ENCODE results near the gene ATP1A2.

The ATP1A2 gene

DNA sequence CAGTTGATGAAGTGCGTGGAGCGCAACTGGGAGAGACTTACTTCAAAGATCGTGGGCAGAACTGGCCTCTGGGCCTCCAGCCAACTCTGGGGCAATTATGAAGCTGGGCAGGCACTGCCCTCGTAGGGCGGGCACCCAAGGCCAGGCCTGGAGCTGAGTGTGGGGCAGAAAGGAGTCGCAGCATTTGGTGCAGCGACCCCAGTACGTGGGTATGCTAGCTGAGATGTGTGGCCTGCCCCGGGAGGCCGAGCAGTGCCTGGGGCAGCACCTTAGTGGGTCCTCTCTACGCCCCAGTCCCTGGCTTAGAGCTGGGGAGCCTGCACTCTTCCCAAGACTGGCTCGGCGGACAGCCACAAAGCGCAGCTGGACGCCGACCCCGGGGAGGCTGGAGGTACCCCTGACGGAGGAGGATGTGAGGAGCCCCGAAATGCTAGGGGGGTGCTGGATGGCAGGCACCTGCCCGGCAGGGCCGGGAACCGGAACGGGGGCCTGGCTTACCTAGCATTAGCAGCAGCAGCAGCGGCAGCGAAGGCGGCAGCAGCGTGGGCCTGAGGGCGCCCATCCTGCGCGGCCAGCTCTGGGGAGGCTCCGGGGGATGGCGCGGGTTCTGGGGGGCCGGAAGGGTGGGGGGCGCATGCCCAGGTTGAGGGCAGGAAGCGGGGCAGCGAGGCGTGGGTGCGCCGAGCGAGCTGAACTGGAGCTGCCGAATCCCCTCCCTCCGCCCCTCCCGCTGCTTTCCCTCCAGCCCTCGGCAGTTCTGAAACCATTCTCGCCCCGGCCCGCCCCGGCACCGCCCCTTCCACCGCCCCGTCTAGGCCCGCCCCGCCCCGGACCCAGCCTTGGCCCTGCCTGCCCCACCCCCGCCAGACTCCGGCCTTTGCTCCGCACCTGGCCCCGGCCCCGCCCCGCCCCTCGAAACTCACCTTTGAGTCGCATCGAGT, 17.4 kb upstream of the ATP1A2 start, which contains the start of gene IGSF8:
TSS of gene IGSF8 (minus strand) at position 709 of the 941 bp plus-strand sequence. CDS start at position 562, 147 bp downstream.
- H3K4me3 ChIP-seq (ENCODE audit: low read depth, low read length): peak within 1 kb of the TSS; percentile 63
- TF ChIP-seq, protein P1, sequence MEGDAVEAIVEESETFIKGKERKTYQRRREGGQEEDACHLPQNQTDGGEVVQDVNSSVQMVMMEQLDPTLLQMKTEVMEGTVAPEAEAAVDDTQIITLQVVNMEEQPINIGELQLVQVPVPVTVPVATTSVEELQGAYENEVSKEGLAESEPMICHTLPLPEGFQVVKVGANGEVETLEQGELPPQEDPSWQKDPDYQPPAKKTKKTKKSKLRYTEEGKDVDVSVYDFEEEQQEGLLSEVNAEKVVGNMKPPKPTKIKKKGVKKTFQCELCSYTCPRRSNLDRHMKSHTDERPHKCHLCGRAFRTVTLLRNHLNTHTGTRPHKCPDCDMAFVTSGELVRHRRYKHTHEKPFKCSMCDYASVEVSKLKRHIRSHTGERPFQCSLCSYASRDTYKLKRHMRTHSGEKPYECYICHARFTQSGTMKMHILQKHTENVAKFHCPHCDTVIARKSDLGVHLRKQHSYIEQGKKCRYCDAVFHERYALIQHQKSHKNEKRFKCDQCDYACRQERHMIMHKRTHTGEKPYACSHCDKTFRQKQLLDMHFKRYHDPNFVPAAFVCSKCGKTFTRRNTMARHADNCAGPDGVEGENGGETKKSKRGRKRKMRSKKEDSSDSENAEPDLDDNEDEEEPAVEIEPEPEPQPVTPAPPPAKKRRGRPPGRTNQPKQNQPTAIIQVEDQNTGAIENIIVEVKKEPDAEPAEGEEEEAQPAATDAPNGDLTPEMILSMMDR (IDR thresholded peaks at IDR 0.05; ENCODE audit: low read depth, low read length): no peak

DNA sequence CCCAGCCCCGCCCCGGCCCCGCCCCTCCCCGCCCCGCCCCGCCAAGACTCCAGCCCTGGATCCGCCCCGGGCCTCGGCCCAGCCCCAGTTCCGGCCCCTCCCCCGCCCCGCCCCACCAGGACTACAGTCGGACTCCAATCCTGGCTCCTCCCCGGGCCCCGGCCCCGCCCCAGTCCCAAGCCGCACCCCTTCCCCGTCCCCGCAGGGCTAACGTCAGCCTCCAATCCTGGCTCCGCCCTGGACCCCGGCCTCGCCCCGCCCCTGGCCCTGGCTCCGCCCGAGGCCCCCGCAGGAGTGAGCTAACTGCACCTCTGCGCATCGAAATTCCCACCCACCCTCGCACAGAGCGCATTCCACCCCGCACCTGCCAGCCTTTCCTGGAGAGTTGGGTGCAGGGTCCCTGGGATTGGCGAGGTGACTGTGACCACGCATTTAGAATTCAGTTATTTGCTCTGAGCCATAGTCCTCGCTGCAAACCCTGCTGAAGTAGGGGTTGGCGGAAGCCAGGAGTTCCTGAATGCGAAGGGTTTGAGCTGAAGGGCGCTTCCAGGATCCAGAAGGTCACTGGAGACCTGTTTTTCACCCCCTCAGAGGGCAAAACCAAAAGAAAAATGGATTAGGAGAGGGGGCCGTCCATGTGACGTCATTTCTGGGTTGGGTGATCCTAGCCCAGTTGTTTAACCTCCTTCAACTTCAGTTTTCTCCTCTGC, 16.6 kb upstream of the ATP1A2 start:
- TF ChIP-seq, protein P1 (IDR thresholded peaks at IDR 0.05; ENCODE audit: low read depth, low read length): no peak
- peak overlapping the region; percentile 61 for H3K4me3 ChIP-seq (ENCODE audit: low read depth, low read length)

DNA sequence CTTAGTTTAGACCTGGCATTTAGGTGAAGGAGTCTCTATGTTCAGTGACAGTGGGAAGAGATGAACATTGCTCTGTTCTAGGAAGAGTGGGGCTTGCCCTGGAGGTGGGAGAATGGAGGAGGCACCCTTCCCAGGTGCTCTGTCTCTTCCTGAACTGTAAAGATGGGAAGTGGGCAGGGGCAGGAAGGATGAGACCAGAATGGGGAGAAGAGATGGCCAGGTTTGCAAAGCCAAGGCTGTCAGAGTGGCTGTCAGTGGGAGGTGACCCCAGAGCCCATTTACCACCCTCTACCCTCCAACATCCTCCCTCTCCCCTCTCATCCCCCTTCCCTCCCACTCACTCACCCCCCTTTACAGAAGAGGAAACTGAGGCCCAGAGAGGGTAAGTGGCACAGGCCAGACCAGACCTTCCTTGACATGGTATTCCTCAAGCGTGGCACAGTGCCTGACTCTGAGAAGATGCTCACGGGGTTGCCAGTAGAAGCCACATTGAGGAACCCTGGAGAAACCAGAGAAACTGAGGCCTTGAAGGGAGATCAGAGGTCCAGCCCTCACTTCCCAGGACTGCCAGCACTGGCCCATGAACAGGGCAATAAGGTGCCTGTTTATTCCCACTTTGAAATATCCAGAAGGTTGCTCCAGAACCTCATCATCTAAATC, 15.7 kb upstream of the ATP1A2 start:
- H3K4me3 ChIP-seq (ENCODE audit: low read depth, low read length): no peak overlapping the region
- TF ChIP-seq, protein P1 (IDR thresholded peaks at IDR 0.05; ENCODE audit: low read depth, low read length): no peak

DNA sequence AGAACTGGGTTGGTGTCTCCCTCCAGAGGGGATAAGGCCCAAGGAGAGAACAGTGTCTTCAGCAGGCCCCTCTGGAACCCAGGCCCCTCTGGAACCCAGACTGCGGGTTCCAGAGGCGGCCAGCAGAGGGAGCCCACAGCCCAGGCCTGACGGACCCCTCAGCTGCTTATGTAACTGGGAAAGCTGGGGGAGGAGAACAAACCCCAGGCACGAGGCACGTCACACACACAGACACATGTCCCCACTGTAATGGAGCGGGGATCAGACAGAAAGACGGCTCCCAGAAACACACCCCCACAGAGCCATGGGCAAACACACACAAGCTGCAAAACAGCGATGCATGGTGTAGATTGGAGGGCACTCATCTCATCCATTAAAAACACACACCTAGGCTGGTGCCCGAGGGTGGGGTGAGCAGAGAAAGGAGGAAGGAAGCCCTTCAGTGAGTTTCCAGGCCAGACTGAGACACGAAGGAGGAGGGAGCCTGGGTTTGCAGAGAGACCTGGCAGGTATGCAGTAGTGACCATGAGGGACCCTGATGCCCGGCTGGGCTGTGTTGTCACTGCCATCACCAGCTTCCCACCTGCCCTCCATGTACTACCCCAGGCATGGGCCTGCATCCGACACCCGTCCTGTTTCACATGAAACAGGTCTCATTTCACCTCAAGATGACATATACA, 14.4 kb upstream of the ATP1A2 start:
- TF ChIP-seq, protein P1 (IDR thresholded peaks at IDR 0.05; ENCODE audit: low read depth, low read length): peak; percentile 95
- no peak overlapping the region for H3K4me3 ChIP-seq (ENCODE audit: low read depth, low read length)

DNA sequence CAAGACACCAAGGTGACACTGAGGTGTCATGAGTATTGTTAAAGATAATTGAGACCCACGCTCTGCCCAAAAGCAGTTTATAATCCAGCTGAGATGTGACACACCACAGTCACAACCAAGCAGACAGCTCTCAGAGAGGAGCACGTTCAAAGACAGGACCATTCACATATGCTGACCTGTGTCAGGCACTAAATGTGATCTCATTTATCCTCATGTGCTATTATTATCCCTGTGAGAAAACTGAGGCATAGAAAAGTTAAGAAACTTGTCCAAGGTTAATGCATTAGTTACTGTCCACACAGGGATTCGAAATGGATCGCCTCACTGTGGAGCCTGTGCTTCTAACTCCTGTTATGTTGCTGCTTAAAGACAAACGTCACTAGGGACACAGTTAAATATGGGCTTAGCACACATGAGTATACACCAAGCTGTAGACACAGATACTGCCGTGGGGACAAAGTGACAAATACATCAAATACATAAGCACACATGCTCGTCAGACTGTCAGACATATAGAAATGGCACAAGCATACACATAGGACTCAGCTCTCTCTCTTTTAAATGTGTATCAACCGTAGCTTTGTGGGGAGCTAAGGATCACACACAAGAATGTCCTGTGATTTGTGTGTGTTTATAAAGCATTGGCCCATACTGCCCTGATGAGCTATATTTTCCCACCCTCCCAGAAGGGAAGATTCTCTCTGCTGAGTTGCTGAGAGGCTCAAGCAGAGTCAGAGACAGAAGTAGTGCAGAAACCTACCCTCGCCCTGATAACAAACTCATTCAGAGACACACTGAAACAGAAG, 13.6 kb upstream of the ATP1A2 start:
- TF ChIP-seq, protein P1 (IDR thresholded peaks at IDR 0.05; ENCODE audit: low read depth, low read length): no peak
- H3K4me3 ChIP-seq (ENCODE audit: low read depth, low read length): no peak overlapping the region

Measured in WI38 (cell line).